ENCODE data around the gene CHCHD6.

Gene CHCHD6

GRCh38 chr3:126747768-126748167 lies 43.7 kb downstream of the CHCHD6 start:
- H3K36me3 ChIP-seq (ENCODE audit: low read length), result no peaks in the 10 kb centered on the region
- H3K9ac ChIP-seq (ENCODE audit: low read length), result no peak overlapping the region
- H3K27me3 ChIP-seq (ENCODE audit: low read length), result no peaks in the 10 kb centered on the region
- no peak overlapping the region for H3K4me3 ChIP-seq (ENCODE audit: insufficient read depth, low read length, poor library complexity, severe bottlenecking)
- no peaks in the 10 kb centered on the region for H3K79me2 ChIP-seq (ENCODE audit: insufficient read depth, low read length)
- no peaks in the 10 kb centered on the region for H4K20me1 ChIP-seq (ENCODE audit: low read depth, low read length)
- no peaks in the 10 kb centered on the region for H3K9me3 ChIP-seq (ENCODE audit: insufficient read depth, low read length)
- no peak overlapping the region for H2AFZ ChIP-seq (ENCODE audit: low read depth, low read length, severe bottlenecking)
- no peak overlapping the region for H3K4me2 ChIP-seq (ENCODE audit: low read depth, low read length, poor library complexity, severe bottlenecking)
- no peaks in the 10 kb centered on the region for H3F3A ChIP-seq (ENCODE audit: insufficient read depth)
- TF ChIP-seq EZH2phosphoT487 (conservative IDR thresholded peaks at IDR 0.05; ENCODE audit: low read length) (no peak), CTCF (IDR thresholded peaks at IDR 0.05; ENCODE audit: insufficient read depth, low read length, poor library complexity, severe bottlenecking) (no peak)
- no peaks in the 10 kb centered on the region for H3K9me2 ChIP-seq (replicated peaks; ENCODE audit: insufficient read depth, low read length)
- no peak overlapping the region for H3K27ac ChIP-seq (ENCODE audit: low read depth, low read length)

- no peaks in the 10 kb centered on the region for H3K27me3 ChIP-seq (ENCODE audit: low read length)
- no peak overlapping the region for H3K27ac ChIP-seq (ENCODE audit: low read depth, low read length)
- no peak overlapping the region for H3K9ac ChIP-seq (ENCODE audit: low read length)
- no peak overlapping the region for H2AFZ ChIP-seq (ENCODE audit: low read depth, low read length, severe bottlenecking)
- H4K20me1 ChIP-seq (ENCODE audit: low read depth, low read length), result no peaks in the 10 kb centered on the region
- H3K4me3 ChIP-seq (ENCODE audit: insufficient read depth, low read length, poor library complexity, severe bottlenecking), result no peak overlapping the region
- H3K4me2 ChIP-seq (ENCODE audit: low read depth, low read length, poor library complexity, severe bottlenecking), result no peak overlapping the region
- no peaks in the 10 kb centered on the region for H3K36me3 ChIP-seq (ENCODE audit: low read length)
- no peaks in the 10 kb centered on the region for H3K9me2 ChIP-seq (replicated peaks; ENCODE audit: insufficient read depth, low read length)
- H3K9me3 ChIP-seq (ENCODE audit: insufficient read depth, low read length), result no peaks in the 10 kb centered on the region
- no peak for TF ChIP-seq CTCF (IDR thresholded peaks at IDR 0.05; ENCODE audit: insufficient read depth, low read length, poor library complexity, severe bottlenecking)
- no peak for TF ChIP-seq EZH2phosphoT487 (conservative IDR thresholded peaks at IDR 0.05; ENCODE audit: low read length)
- no peaks in the 10 kb centered on the region for H3K79me2 ChIP-seq (ENCODE audit: insufficient read depth, low read length)
- no peaks in the 10 kb centered on the region for H3F3A ChIP-seq (ENCODE audit: insufficient read depth)
Observed at GRCh38 chr3:126748701-126749546, 44.9 kb downstream of the CHCHD6 start.

GRCh38 chr3:126749547-126749875 lies 45.5 kb downstream of the CHCHD6 start:
- Histone ChIP-seq H3K36me3 (ENCODE audit: low read length) (no peaks in the 10 kb centered on the region), H3K27ac (ENCODE audit: low read depth, low read length) (no peak overlapping the region), H2AFZ (ENCODE audit: low read depth, low read length, severe bottlenecking) (no peak overlapping the region), H3K9me2 (replicated peaks; ENCODE audit: insufficient read depth, low read length) (no peaks in the 10 kb centered on the region), H3K9me3 (ENCODE audit: insufficient read depth, low read length) (no peaks in the 10 kb centered on the region), H3K9ac (ENCODE audit: low read length) (no peak overlapping the region), H3F3A (ENCODE audit: insufficient read depth) (no peaks in the 10 kb centered on the region), H4K20me1 (ENCODE audit: low read depth, low read length) (no peaks in the 10 kb centered on the region), H3K4me3 (ENCODE audit: insufficient read depth, low read length, poor library complexity, severe bottlenecking) (no peak overlapping the region), H3K27me3 (ENCODE audit: low read length) (no peaks in the 10 kb centered on the region), H3K79me2 (ENCODE audit: insufficient read depth, low read length) (no peaks in the 10 kb centered on the region), H3K4me2 (ENCODE audit: low read depth, low read length, poor library complexity, severe bottlenecking) (no peak overlapping the region)
- no peak for TF ChIP-seq EZH2phosphoT487 (conservative IDR thresholded peaks at IDR 0.05; ENCODE audit: low read length)
- no peak for TF ChIP-seq CTCF (IDR thresholded peaks at IDR 0.05; ENCODE audit: insufficient read depth, low read length, poor library complexity, severe bottlenecking)
